ENCODE data around the gene ITGA2B.
A peak's percentile ranks its signal among the peaks of the same experiment; 100 is the strongest.
"Not testable (repeated sequence)": the region's sequence is repeated elsewhere in the genome, so short reads cannot be mapped to it uniquely, and the experiment has no call there.

ITGA2B gene

GRCh38 chr17:44329516-44329915 lies 59.9 kb downstream of the ITGA2B start:
- not testable (repeated sequence) for DNase-seq

- no peak for DNase-seq
These were observed 61.6 kb downstream of the ITGA2B start for GRCh38 chr17:44327715-44328449.

GRCh38 chr17:44326861-44327444 lies 62.5 kb downstream of the ITGA2B start:
- peak; percentile 78 to 79 for DNase-seq

GRCh38 chr17:44324571-44325275 lies 64.7 kb downstream of the ITGA2B start, which contains the start of gene SLC25A39:
Gene SLC25A39, minus strand, starts transcription at chr17:44324823. Its CDS starts 1,261 bp downstream, at chr17:44323562.
- DNase-seq = peak; percentile 95 to 97

- DNase-seq = no peak
These were observed 65.3 kb downstream of the ITGA2B start for GRCh38 chr17:44324092-44324570.

DNA sequence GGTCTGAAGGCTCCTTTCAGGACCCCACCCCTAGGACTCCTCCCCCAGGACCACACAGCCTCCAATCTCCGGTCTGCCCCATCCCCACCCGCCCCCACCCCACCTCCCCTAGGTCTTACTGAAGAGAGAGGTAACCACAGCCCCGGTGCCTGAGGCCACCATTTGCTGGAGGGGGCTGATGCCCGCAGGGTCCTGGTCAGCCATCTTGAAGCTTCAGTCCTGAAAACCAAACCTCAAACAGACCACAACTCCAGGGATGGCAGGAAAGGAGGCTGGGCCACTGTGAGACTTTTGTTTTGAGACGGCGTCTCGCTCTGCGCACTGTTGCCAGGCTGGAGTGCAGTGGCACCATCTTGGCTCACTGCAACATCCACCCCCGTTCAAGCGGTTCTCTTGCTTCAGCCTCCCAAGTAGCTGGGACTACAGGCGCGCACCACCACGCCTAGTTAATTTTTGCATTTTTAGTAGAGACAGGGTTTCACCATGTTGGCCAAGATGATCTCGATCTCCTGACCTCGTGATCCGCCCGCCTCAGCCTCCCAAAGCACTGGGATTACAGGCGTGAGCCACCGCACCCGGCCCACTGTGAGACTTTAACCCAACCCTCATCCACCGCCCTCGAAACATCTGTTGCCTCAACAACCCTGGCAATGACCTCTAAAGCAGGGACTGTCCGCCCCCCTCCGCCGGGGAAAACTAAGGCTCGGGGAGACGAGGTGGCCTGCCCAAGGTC lies 65.9 kb downstream of the ITGA2B start:
- DNase-seq = no peak

DNA sequence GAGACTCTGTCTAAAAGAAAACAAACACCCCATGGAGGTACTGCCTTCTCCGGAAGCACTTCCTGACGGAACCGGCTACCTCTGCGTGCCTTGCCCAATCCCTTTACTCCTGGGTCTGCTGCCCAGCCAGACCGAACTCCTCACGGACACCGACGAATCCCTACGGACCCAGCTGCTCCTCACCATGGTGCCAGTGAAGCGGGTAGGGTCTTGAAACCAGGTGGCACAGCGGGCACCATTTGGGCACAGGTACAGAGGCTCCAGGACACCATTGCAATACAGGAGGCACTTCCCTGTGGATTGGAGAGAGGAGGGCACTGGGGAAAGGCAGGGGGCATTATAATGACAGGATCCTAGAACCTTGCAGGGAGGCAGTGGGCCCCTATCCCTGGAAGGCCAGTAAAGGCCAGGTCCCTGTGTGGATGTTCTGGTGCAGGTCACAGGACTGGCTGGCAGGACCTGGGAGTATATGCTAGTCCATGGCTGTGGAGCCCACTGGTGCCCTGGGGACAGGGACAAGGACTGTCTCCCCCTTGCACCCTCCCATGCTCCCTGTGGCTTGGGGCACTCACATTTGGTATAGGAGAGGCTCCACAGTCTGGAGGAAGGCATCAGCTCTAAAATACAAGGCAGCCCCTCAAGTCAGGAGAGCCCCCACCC lies 67.1 kb downstream of the ITGA2B start:
- no peak for DNase-seq

Data from stimulated activated CD4-positive, alpha-beta T cell treated with anti-CD3 and anti-CD28 coated beads, Interleukin-2, amount 100 ng/mL, for 48 hours (primary cell).